ENCODE data around the gene CBFB. TPM values are rescaled to one million over a fixed set of nuclear protein-coding genes. Genes with fewer than 3 reads are reported as not detected.
A peak's percentile ranks its signal among the peaks of the same experiment; 100 is the strongest.

CBFB gene
- total RNA-seq, 4 donors from 2014 or later, result 42.4 to 76.3 (median 48.2) TPM

DNA sequence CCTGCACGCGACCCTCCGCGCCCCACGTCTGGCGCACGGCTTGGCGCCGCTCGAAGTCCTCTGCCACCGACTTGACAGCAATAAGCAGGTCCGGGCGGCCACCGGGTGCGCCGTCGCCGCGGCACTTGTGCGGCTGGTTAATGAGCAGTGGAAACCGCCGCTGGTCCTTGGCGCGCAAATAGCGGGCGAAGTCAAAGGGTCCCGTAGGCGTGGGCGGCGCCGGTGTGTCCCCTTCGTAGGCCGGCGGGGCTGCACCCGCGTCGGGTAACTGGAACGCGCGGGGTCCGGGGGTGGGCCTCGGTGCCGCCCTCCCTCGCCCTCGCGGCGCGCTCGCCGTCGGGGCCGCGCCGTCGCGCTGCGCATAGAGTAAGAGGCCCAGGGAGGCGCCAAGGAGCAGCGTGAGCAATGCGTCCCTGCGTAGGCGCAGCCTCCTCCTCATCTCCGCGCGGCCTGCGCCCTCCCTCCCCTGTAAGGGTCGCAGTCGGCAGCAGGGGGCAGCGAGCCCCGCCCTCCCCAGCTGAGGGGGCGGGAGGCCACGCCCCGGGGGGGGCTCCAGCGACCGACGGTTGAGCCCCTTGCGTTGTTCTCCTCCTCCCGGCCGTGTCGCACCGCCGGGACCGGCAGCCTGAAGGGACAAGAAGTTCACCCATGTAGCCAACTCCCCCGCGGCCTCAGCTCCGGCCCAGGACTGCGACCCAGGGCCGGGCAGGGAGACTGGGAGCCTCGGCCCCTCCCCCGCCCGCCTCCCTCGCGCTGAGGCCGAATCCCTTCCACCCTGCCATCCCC is 121.3 kb downstream of the CBFB start:
- 4 to 11% methylated on average over 13 to 32 of the region's 94 CpGs for WGBS, 2 donors
- peak in 1 of 2 donors; percentile 89 for DNase-seq (ENCODE audit: low spot score in 2 of 2)
- intact Hi-C loops (cut with DNase I; ENCODE audit: low total_unique reads), result no loop called here
- peak overlapping the region; percentile 55 for H3K4me3 ChIP-seq (ENCODE audit: low read depth, poor library complexity, severe bottlenecking)
- TF ChIP-seq, protein P1, sequence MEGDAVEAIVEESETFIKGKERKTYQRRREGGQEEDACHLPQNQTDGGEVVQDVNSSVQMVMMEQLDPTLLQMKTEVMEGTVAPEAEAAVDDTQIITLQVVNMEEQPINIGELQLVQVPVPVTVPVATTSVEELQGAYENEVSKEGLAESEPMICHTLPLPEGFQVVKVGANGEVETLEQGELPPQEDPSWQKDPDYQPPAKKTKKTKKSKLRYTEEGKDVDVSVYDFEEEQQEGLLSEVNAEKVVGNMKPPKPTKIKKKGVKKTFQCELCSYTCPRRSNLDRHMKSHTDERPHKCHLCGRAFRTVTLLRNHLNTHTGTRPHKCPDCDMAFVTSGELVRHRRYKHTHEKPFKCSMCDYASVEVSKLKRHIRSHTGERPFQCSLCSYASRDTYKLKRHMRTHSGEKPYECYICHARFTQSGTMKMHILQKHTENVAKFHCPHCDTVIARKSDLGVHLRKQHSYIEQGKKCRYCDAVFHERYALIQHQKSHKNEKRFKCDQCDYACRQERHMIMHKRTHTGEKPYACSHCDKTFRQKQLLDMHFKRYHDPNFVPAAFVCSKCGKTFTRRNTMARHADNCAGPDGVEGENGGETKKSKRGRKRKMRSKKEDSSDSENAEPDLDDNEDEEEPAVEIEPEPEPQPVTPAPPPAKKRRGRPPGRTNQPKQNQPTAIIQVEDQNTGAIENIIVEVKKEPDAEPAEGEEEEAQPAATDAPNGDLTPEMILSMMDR (IDR thresholded peaks at IDR 0.05), result no peak
- no peak for TF ChIP-seq POLR2A (IDR thresholded peaks at IDR 0.05)

Other genes starting within 250 kb of the CBFB start
- gene TERB1, start 227.6 kb upstream of the CBFB start, total RNA-seq, result under 1 TPM in 1 of 4 donors, not detected in 3; 0.19 TPM
- 10 to 100 TPM; 36.9 to 49.1 (median 41.3) TPM for gene NAE1, start 198.2 kb upstream of the CBFB start, total RNA-seq
- not detected for gene CA7, start 184.7 kb upstream of the CBFB start, total RNA-seq
- 1 to 10 TPM; 3.2 to 8.8 (median 7.2) TPM for gene PDP2, start 148.6 kb upstream of the CBFB start, total RNA-seq
- gene CDH16, start 110.3 kb upstream of the CBFB start, total RNA-seq, result under 1 TPM in 2 of 4 donors, not detected in 2; 0.10 to 0.58 TPM
- 10 to 100 TPM in 2 of 4 donors, 1 to 10 TPM in 2; 5.9 to 34.3 (median 17.4) TPM for gene RRAD, start 103.6 kb upstream of the CBFB start, total RNA-seq
- gene CIAO2B, start 94.7 kb upstream of the CBFB start, total RNA-seq, result 10 to 100 TPM; 39.3 to 60.3 (median 55.4) TPM
- gene CES2, start 93.6 kb upstream of the CBFB start, total RNA-seq, result 10 to 100 TPM; 37.4 to 90.2 (median 50.2) TPM
- 1 to 10 TPM in 3 of 4 donors, under 1 TPM in 1; 0.59 to 1.3 (median 1.2) TPM for gene CES3, start 67.9 kb upstream of the CBFB start, total RNA-seq
- gene CES4A, start 40.6 kb upstream of the CBFB start, total RNA-seq, result 10 to 100 TPM; 43.6 to 95.8 (median 75.9) TPM
- gene PHAF1, start 80.8 kb downstream of the CBFB start, total RNA-seq, result 10 to 100 TPM; 39.7 to 51.1 (median 46.8) TPM
- 10 to 100 TPM; 10.3 to 18.0 (median 13.3) TPM for gene B3GNT9, start 121.8 kb downstream of the CBFB start, total RNA-seq
- 10 to 100 TPM; 46.3 to 51.0 (median 49.4) TPM for gene TRADD, start 130.8 kb downstream of the CBFB start, total RNA-seq
- gene FBXL8, start 130.8 kb downstream of the CBFB start, total RNA-seq, result 10 to 100 TPM; 47.3 to 97.8 (median 67.9) TPM
- gene HSF4, start 135.6 kb downstream of the CBFB start, total RNA-seq, result 100 to 1,000 TPM in 1 of 4 donors, 10 to 100 TPM in 3; 48.3 to 131 (median 64.7) TPM
- 100 to 1,000 TPM in 2 of 4 donors, 10 to 100 TPM in 2; 84.3 to 139 (median 115) TPM for gene NOL3, start 141.4 kb downstream of the CBFB start, total RNA-seq
- 1 to 10 TPM; 5.1 to 8.9 (median 7.3) TPM for gene MATCAP1, start 154.8 kb downstream of the CBFB start, total RNA-seq
- 1 to 10 TPM in 3 of 4 donors, under 1 TPM in 1; 0.95 to 3.8 (median 1.7) TPM for gene EXOC3L1, start 161.0 kb downstream of the CBFB start, total RNA-seq
- 10 to 100 TPM; 56.8 to 74.8 (median 68.1) TPM for gene E2F4, start 163.0 kb downstream of the CBFB start, total RNA-seq
- 10 to 100 TPM; 37.2 to 62.2 (median 51.6) TPM for gene ELMO3, start 170.0 kb downstream of the CBFB start, total RNA-seq
- gene TMEM208, start 198.0 kb downstream of the CBFB start, total RNA-seq, result 10 to 100 TPM; 20.8 to 40.3 (median 31.0) TPM
- 10 to 100 TPM in 1 of 4 donors, 1 to 10 TPM in 3; 6.3 to 15.6 (median 8.4) TPM for gene FHOD1, start 218.3 kb downstream of the CBFB start, total RNA-seq
- under 1 TPM; 0.04 to 0.83 (median 0.64) TPM for gene SLC9A5, start 219.8 kb downstream of the CBFB start, total RNA-seq

All from lower leg skin (tissue), 4 donors.